Renal cortex interstitium (tissue), 11 donors: ENCODE measurements around the gene ASTL. TPM values are rescaled to one million over a fixed set of nuclear protein-coding genes. Genes with fewer than 3 reads are reported as not detected.
"Not testable (repeated sequence)": the region's sequence is repeated elsewhere in the genome, so short reads cannot be mapped to it uniquely, and the experiment has no call there.

Experiments
- DNase-seq, 11 donors: peaks; one replicate each; pipeline ENCODE4 v3.0.0-alpha.2; 2013; ENCODE audit warnings: low read depth in 9 of 11, low spot score in 4 of 11; ENCODE audit errors: extremely low read depth in 1 of 11
- polyA plus RNA-seq, 3 donors: library from polyadenylated mRNA; unstranded; fragments of 120-200 nt; gene quantifications; one replicate each; pipeline ENCODE4 v1.2.1, GENCODE V29; 2013; ENCODE audit not compliant: insufficient read length in 3 of 3

The ASTL gene
- polyA plus RNA-seq, 3 donors, result 0.17 to 0.20 (median 0.20) TPM

DNA sequence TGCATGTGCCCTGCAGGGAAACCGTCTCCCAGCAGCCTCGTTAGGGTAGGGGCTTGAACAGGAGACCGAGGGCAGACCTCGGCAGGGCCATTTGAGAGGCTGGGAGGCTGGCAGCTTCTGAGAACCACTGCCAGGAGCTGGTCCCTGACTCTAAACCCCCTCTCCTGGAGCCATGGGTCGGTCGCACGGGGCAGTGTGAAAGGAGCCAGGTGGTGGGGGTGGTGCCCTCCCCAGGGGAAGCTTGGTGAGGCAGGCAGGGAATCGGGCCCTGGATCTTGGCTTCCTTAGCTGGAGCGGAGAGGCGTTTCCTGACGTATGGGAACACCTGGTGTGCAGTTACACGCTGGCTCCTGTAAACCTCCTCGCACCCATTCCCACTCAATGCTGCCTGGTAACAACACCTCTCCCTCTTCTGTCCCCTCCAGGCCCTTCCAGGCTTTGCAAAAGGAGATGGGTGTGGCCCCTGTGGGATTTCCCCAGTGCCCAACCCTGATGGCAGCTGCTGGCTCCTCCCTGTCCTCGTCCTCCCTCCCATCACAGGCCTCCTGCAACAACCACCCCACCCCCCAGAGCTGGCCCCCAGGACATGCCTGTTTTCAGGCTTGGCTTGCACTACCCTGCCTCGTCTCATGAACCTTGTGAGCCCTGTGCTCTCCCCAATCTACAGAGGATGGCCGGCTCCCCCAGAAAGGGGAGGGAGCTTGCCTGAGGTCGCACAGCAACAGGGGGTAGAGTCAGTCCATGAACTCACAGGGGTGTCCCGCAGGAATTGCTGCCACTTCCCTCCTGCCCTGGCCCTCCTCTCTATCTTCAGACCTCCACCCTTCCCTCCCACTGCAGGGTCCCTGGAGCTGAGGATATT lies 46.4 kb downstream of the ASTL start:
- no peak for DNase-seq

DNA sequence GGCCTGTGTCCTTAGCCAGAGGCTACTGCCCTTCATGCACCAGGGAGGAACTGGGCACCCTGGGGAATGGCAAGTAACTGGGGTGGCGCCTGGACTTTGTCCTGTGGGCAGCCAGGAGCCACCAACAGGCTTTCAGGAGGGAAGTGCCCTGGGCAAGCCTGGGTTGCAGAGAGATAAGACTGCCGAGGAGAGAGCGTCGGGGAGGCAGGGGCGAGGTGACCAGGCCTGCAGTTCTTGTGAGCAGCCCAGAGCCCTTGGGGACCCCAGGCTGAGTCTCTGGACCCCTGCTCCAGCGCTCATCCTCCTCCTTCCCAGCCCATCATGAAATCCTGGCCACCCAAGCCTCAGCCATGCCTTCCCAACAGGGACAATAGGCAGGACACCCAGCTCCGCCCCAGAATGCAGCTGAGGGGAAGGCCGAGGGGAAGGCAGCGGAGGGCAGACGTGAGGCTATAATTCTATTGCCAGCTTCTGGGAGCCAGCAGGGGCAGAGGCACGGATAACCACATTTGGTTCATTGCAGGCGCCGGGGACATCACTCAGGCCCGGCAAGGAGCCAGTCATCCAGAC lies 47.1 kb downstream of the ASTL start:
- no peak for DNase-seq

GRCh38 chr2:96090196-96090926 lies 47.9 kb downstream of the ASTL start:
- DNase-seq, result no peak

DNA sequence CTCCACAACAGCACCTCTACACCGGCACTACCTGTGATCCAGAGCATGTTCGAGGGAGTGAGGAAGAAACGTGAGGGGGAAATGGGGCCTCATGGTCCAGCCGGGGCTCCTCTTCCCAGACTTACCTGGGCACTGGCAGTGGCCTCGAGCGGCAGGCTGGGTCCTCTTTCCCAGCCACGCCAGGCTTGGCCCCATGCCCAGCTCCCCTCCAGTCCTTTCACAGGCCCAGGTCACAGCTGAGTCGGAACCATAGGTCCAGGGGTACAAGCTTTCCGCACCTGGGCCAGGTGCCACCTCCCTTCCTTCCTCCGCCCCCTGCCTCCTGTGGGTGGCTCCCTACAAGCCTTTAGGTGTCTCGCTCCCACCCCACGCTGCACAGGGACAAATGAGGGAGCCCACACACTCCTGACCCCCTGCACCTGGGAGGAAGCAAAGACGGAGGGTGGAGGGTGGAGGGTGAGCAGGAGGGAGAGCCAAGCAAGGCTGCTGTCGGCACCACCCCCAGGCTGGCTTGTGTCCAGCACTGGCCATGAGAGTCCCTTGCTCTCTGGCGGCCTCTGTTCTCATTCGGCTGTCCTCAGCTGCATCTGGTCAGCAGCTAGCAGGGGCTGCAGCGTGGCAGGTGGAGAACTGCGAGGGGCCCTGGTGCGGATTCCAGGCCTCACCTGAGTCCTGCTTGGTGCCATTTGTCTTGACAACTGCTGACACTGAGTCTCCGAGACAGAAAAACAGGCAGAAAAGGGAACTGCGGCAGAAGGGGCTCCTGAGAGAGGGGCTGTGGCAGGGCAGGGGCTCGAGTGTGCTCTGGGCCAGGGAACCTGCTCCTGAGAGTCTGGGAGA lies 48.7 kb downstream of the ASTL start:
- DNase-seq, result no peak

- no peak for DNase-seq
Observed at GRCh38 chr2:96088340-96089335, 49.7 kb downstream of the ASTL start.

DNA sequence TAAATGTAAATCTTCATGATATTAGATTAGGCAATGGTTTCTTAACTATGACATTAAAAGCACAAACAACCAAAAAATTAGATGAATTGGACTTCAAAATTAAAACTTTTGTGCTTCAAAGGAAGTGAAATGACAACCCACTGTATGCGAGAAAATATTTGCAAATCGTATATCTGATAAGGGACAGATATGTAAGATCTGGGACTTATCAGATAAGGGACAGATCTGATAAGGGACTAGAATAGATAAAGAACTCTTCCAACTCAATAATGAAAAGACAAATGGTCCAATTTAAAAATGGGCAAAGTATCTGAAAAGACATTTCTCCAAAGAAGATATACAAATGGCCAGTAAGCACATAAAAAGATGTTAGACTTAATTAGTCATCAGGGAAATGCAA lies 51.2 kb downstream of the ASTL start:
- DNase-seq, result no peak

GRCh38 chr2:96085541-96086355 lies 52.6 kb downstream of the ASTL start:
- DNase-seq, result no peak

- DNase-seq, result not testable (repeated sequence)
Observed at GRCh38 chr2:96084858-96085518, 53.3 kb downstream of the ASTL start.

DNA sequence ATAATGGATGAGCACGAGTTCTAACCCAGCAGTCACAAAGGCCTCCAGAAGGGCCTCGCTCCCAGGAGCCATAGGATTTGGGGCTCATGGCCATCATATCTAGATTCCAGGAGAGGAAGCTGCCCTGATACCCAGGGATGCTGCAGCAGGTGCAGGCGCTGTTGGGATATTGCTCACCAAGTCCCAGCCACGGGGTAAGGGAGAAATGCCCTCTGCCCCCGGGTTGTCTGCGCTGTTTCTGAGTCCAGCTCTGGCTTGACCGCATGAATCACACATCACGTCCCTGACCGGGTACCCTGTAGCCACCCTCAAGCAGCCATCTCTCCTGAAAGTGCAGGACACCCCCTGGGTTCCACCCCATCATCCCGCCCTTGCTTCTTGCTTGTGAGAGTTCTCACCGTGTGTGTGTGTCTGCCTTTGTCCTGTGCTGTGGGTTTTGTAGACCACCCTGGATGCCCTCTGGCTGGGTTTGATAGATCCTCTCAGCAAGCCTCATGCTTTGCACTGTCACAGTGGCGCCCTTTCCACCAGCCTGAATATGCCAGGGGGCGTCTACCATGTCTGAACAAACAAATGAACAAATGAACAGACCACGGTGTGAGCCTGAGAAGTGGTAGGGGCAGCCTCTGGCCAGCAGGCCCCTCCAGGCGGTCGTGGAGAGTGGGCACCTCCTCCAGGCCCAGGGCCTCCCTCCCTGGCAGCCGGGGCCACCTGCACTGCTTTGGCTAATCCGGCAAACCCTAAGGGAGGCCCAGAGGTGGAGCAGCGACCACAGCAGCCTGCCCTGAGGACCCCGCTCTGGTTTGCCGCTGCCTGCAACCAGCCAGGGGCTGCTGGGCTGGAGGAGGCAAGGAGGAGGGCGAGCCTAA lies 54.1 kb downstream of the ASTL start:
- DNase-seq, result no peak

DNA sequence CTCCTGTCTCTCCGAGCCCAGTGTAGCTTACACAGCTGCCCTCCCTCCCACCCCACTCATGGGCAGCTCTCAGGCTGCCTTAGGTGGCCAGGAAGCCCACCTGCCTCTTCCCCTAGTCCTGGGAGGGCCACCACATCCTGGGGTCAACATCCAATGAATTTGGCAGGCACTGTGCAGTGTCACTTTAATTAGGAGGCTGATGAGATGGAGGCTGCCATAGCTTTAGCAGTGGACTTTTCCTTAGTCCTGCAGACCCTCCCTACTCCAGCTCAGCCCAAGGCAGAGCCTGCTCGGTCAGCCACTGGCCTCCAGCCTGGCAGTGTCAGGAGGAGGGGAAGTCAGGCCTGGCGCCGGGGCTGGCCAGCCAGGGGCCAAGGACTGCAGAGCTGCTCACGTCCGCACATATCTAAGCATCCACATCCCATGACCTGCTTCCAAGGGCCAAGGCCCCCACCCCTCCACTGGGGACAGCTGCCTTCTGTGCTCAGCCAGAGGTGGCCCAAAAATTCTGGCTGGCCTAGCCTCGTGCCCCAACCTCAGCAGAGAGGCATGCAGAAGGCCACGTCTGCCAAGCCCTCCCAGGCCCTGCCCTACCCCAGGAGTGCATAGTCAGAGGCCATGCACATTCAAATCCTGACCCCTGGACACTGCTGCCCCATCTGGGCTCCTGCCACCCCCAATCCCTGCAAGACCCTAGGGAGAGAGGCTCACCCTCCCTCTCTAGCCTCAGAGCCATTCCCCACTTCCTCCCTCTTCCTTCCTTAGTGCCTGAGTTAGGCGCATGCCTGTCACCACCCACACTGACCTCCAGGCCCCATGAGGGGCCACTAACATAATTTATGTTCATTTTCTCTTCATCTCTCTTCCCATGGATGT lies 55.0 kb downstream of the ASTL start:
- no peak for DNase-seq

GRCh38 chr2:96082211-96083063 lies 55.9 kb downstream of the ASTL start:
- no peak for DNase-seq

DNA sequence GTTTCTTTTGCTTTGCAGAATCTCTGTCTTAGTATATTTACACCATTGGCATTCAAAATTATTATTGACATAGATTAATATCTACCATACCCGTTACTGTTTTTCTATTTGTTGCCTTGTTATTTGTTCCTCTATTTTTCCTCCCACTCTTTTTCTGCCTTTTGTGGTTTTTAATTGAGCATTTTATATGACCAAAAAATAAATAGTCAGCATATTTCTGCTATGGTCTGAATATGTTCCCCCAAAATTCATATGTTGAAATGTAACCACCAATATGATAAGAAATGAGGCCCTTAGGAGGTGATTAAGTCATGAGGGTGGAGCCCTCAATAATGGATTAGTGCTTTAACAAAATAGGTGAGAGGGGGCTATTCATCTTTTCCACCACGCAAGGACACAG lies 57.3 kb downstream of the ASTL start:
- no peak for DNase-seq

DNA sequence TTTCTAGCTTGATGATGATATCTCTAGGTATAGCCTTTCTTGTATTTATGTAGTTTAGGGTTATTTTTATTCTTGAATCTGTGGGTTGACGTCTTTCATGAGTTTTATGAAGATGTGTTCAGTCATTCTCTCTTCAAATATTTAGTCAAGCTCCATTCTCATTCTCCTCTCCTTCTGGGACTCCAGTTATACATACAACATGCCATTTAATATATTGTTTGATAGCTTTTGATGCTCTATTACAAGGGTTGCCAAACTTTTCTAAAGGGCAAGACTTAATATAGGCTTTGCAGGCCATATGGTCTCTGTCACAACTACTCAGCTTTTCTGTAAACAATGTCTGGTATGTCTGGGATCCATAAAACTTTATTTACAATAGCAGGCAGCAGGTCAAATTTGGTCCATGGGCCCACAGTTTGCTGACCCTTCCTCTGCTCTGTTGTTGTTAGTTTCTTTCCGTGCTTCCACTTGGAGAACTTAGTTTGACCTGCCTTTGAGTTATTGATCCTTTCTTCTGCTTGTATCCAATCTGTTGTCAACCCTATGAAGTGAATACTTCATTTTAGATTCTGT lies 63.0 kb downstream of the ASTL start:
- DNase-seq, result no peak

DNA sequence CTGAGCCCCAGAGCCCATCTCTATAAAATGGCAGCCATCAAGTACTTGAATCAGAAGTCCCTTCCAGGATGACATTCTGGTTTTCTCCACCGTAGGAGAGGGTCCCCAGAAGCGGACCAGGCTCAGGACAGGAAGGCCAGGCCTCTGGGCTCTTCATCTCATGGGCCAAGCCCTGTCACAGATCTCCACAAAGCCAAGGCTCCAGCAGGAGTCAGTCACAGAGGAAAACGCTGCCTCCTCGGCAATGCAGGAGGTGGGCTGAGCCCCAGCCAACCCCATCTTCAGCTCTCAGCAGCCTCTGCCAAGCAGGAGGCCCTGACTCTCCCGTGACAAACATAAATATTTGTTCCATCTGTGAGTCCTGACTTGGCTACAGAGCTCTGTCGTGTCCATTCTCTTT lies 64.1 kb downstream of the ASTL start:
- DNase-seq, result no peak
